RWPE2 (cell line): Measurements from ENCODE around the gene ACTR3C.

Experiments used
- ATAC-seq: fragments of 200-7000 bp; cut with Tn5 transposase; 3 replicates; pipeline ENCODE4 v1.9.1; 2021; ENCODE audit warnings: low read depth
- DNase-seq: peaks from one replicate; pipeline ENCODE4 v3.0.0-alpha.2; 2020; ENCODE audit warnings: low spot score
- H3K27ac ChIP-seq: fragments of 450-650 bp; 2 replicates; pipeline ENCODE4 v1.5.1; 2017; ENCODE audit warnings: mild to moderate bottlenecking; ENCODE audit not compliant: poor library complexity, severe bottlenecking
- H3K27me3 ChIP-seq: fragments of 250-450 bp; sonication (Bioruptor Pico); 2 replicates; pipeline ENCODE4 v1.5.1; 2021; ENCODE audit warnings: mild to moderate bottlenecking, moderate library complexity; ENCODE audit not compliant: insufficient read depth, poor library complexity, severe bottlenecking
- H3K36me3 ChIP-seq: fragments of 250-450 bp; sonication (Bioruptor Pico); 2 replicates; pipeline ENCODE4 v1.5.1; 2020; ENCODE audit warnings: low read depth, mild to moderate bottlenecking, moderate library complexity
- H3K4me1 ChIP-seq: fragments of 250-450 bp; sonication (Bioruptor Pico); 2 replicates; pipeline ENCODE4 v1.5.1; 2021; ENCODE audit warnings: mild to moderate bottlenecking, moderate library complexity; ENCODE audit not compliant: insufficient read depth, poor library complexity, severe bottlenecking
- H3K4me3 ChIP-seq: fragments of 250-450 bp; sonication (Bioruptor Pico); 2 replicates; pipeline ENCODE4 v1.5.1; 2021; ENCODE audit warnings: mild to moderate bottlenecking, moderate library complexity; ENCODE audit not compliant: severe bottlenecking
- H3K9me3 ChIP-seq: fragments of 250-450 bp; sonication (Bioruptor Pico); 2 replicates; pipeline ENCODE4 v1.5.1; 2021; ENCODE audit warnings: mild to moderate bottlenecking, moderate library complexity; ENCODE audit not compliant: severe bottlenecking
- CTCF ChIP-seq: fragments of 450-650 bp; IDR thresholded peaks from one replicate; pipeline ENCODE4 v1.5.1; 2017; ENCODE audit warnings: mild to moderate bottlenecking, moderate library complexity; ENCODE audit not compliant: poor library complexity, severe bottlenecking

ACTR3C gene

GRCh38 chr7:150361807-150362621, 38.7 kb upstream of the ACTR3C start:
- H3K4me1 ChIP-seq: no peaks in the 10 kb centered on the region

GRCh38 chr7:150361402-150361801, 38.1 kb upstream of the ACTR3C start:
- Histone ChIP-seq H3K27ac (no peak overlapping the region), H3K27me3 (no peaks in the 10 kb centered on the region), H3K36me3 (no peaks in the 10 kb centered on the region), H3K4me3 (no peak overlapping the region), H3K9me3 (no peaks in the 10 kb centered on the region), H3K4me1 (no peaks in the 10 kb centered on the region)
- no peak for TF ChIP-seq CTCF
- no peak for ATAC-seq
- no peak for DNase-seq

More at GRCh38 chr7:150361807-150362621, 38.7 kb upstream of the ACTR3C start:
- H3K36me3 ChIP-seq: no peaks in the 10 kb centered on the region
- no peaks in the 10 kb centered on the region for H3K27me3 ChIP-seq
- no peaks in the 10 kb centered on the region for H3K9me3 ChIP-seq
- TF ChIP-seq CTCF: no peak
- H3K4me3 ChIP-seq: no peak overlapping the region
- H3K27ac ChIP-seq: no peak overlapping the region
- ATAC-seq (no peak), DNase-seq (no peak)

GRCh38 chr7:150360363-150361058, 37.2 kb upstream of the ACTR3C start:
- ATAC-seq (no peak), DNase-seq (no peak)
- Histone ChIP-seq H3K9me3 (no peaks in the 10 kb centered on the region), H3K4me1 (no peaks in the 10 kb centered on the region), H3K36me3 (no peaks in the 10 kb centered on the region), H3K27ac (no peak overlapping the region), H3K27me3 (no peaks in the 10 kb centered on the region), H3K4me3 (no peak overlapping the region)
- no peak for TF ChIP-seq CTCF

GRCh38 chr7:150359622-150360362, 36.4 kb upstream of the ACTR3C start:
- H3K36me3 ChIP-seq: no peaks in the 10 kb centered on the region
- TF ChIP-seq CTCF: no peak
- H3K27me3 ChIP-seq: no peaks in the 10 kb centered on the region
- no peak overlapping the region for H3K4me3 ChIP-seq
- H3K9me3 ChIP-seq: no peaks in the 10 kb centered on the region
- no peak for DNase-seq
- H3K27ac ChIP-seq: no peak overlapping the region
- ATAC-seq: no peak
- H3K4me1 ChIP-seq: no peaks in the 10 kb centered on the region
